H9 (cell line): ENCODE results near the gene PKIB. TPM values are rescaled to one million over a fixed set of nuclear protein-coding genes. Genes with fewer than 3 reads are reported as not detected.

Experiments
- DNase-seq: peaks from one replicate; pipeline ENCODE4 v3.0.0-alpha.2; 2017
- H2AFZ ChIP-seq: one replicate; pipeline ENCODE4 v1.6.1; 2013; ENCODE audit warnings: mild to moderate bottlenecking, low read length, control low read depth, moderate library complexity
- H2AK5ac ChIP-seq: 2 replicates; pipeline ENCODE4 v1.6.1; 2013; ENCODE audit warnings: low read length, control low read depth, mixed read lengths; ENCODE audit not compliant: insufficient read length
- H2BK120ac ChIP-seq: one replicate; pipeline ENCODE4 v1.6.1; 2013; ENCODE audit warnings: low read depth, mild to moderate bottlenecking, low read length, control low read depth, inconsistent platforms; ENCODE audit not compliant: poor library complexity, severe bottlenecking
- H2BK12ac ChIP-seq: 2 replicates; pipeline ENCODE4 v1.6.1; 2013; ENCODE audit warnings: low read length, control low read depth, mixed read lengths, low read depth; ENCODE audit not compliant: insufficient read length
- H2BK15ac ChIP-seq: 2 replicates; pipeline ENCODE4 v1.6.1; 2013; ENCODE audit warnings: low read depth, low read length, control low read depth
- H2BK20ac ChIP-seq: one replicate; pipeline ENCODE4 v1.6.1; 2013; ENCODE audit warnings: low read depth, mild to moderate bottlenecking, low read length, control low read depth, inconsistent platforms; ENCODE audit not compliant: poor library complexity, severe bottlenecking
- H2BK5ac ChIP-seq: 2 replicates; pipeline ENCODE4 v1.6.1; 2013; ENCODE audit warnings: low read length, control low read depth, mixed read lengths; ENCODE audit not compliant: insufficient read length
- H3K14ac ChIP-seq: 2 replicates; pipeline ENCODE4 v1.6.1; 2013; ENCODE audit warnings: low read length, control low read depth; ENCODE audit not compliant: insufficient read depth
- H3K18ac ChIP-seq: 2 replicates; pipeline ENCODE4 v1.6.1; 2013; ENCODE audit warnings: low read depth, mild to moderate bottlenecking, mixed read lengths, low read length, control low read depth; ENCODE audit not compliant: insufficient read length
- H3K23ac ChIP-seq: 2 replicates; pipeline ENCODE4 v1.6.1; 2013; ENCODE audit warnings: low read length, control low read depth, mixed read lengths, low read depth; ENCODE audit not compliant: insufficient read length
- H3K23me2 ChIP-seq: 2 replicates; pipeline ENCODE4 v1.6.1; 2013; ENCODE audit warnings: low read depth, mild to moderate bottlenecking, mixed read lengths, low read length, control low read depth; ENCODE audit not compliant: insufficient read length, poor library complexity, severe bottlenecking
- H3K27ac ChIP-seq: 2 replicates; pipeline ENCODE4 v1.5.1; 2013; ENCODE audit warnings: low read length, control low read depth, mixed read lengths, low read depth; ENCODE audit not compliant: insufficient read length
- H3K27me3 ChIP-seq: 2 replicates; pipeline ENCODE4 v1.6.1; 2013; ENCODE audit warnings: low read length, control low read depth, inconsistent platforms; ENCODE audit not compliant: insufficient read depth
- H3K4ac ChIP-seq: 2 replicates; pipeline ENCODE4 v1.6.1; 2013; ENCODE audit warnings: low read depth, mild to moderate bottlenecking, control low read depth, inconsistent platforms, low read length, moderate library complexity
- H3K4me1 ChIP-seq: 2 replicates; pipeline ENCODE4 v1.6.1; 2013; ENCODE audit warnings: low read length, control low read depth, inconsistent platforms; ENCODE audit not compliant: insufficient read depth
- H3K4me2 ChIP-seq: 2 replicates; pipeline ENCODE4 v1.6.1; 2013; ENCODE audit warnings: low read length, control low read depth, mixed read lengths; ENCODE audit not compliant: insufficient read length, insufficient read depth
- H3K56ac ChIP-seq: 2 replicates; pipeline ENCODE4 v1.6.1; 2013; ENCODE audit warnings: low read depth, mild to moderate bottlenecking, mixed read lengths, low read length, control low read depth; ENCODE audit not compliant: insufficient read length
- H3K79me1 ChIP-seq: 2 replicates; pipeline ENCODE4 v1.6.1; 2013; ENCODE audit warnings: low read depth, mild to moderate bottlenecking, moderate library complexity, low read length, control low read depth, inconsistent platforms; ENCODE audit not compliant: insufficient read depth, poor library complexity, severe bottlenecking
- H3K79me2 ChIP-seq: 2 replicates; pipeline ENCODE4 v1.6.1; 2013; ENCODE audit warnings: low read length, control low read depth, inconsistent platforms; ENCODE audit not compliant: insufficient read depth
- H3K9ac ChIP-seq: 2 replicates; pipeline ENCODE4 v1.6.1; 2013; ENCODE audit warnings: low read length, control low read depth, mixed read lengths; ENCODE audit not compliant: insufficient read length; ENCODE audit errors: extremely low read depth
- H3K9me3 ChIP-seq: one replicate; pipeline ENCODE4 v1.6.1; 2013; ENCODE audit warnings: low read depth, low read length, inconsistent platforms; ENCODE audit not compliant: control insufficient read depth
- H3T11ph ChIP-seq: one replicate; pipeline ENCODE4 v1.6.1; 2013; ENCODE audit warnings: mild to moderate bottlenecking, low read length, control low read depth, inconsistent platforms
- H4K20me1 ChIP-seq: one replicate; pipeline ENCODE4 v1.6.1; 2013; ENCODE audit not compliant: control insufficient read depth, insufficient read length, insufficient read depth
- H4K5ac ChIP-seq: 2 replicates; pipeline ENCODE4 v1.6.1; 2013; ENCODE audit warnings: low read depth, mild to moderate bottlenecking, mixed read lengths, low read length, control low read depth; ENCODE audit not compliant: insufficient read length
- H4K8ac ChIP-seq: replicated peaks from 2 replicates; pipeline ENCODE4 v1.6.1; 2013; ENCODE audit warnings: low read length, control low read depth, mixed read lengths, low read depth; ENCODE audit not compliant: insufficient read length
- H4K91ac ChIP-seq: 2 replicates; pipeline ENCODE4 v1.6.1; 2013; ENCODE audit warnings: low read depth, mild to moderate bottlenecking, moderate library complexity, mixed read lengths, low read length, control low read depth; ENCODE audit not compliant: insufficient read length
- H3K27ac Mint-ChIP-seq, 3 experiments: 2 replicates in 2 of 3; 3 replicates in 1 of 3; pipeline ENCODE4 v1.8.0; 2020 to 2021; ENCODE audit warnings: mixed read lengths in 3 of 3, mild to moderate bottlenecking in 1 of 3, moderate library complexity in 1 of 3
- H3K27me3 Mint-ChIP-seq: 2 replicates; pipeline ENCODE4 v1.8.0; 2021; ENCODE audit warnings: low read depth, mild to moderate bottlenecking, moderate library complexity, mixed read lengths
- H3K36me3 Mint-ChIP-seq, 3 experiments: 2 replicates in 2 of 3; 3 replicates in 1 of 3; pipeline ENCODE4 v1.8.0; 2020 to 2021; ENCODE audit warnings: low read depth in 3 of 3, mixed read lengths in 3 of 3; ENCODE audit not compliant: insufficient read depth in 1 of 3
- H3K4me1 Mint-ChIP-seq, 2 experiments: 2 replicates each; pipeline ENCODE4 v1.8.0; 2020; ENCODE audit warnings: mixed read lengths in 2 of 2
- H3K4me3 Mint-ChIP-seq, 2 experiments: 2 replicates in 1 of 2; 3 replicates in 1 of 2; pipeline ENCODE4 v1.8.0; 2020 to 2021; ENCODE audit warnings: mild to moderate bottlenecking in 2 of 2, mixed read lengths in 2 of 2, moderate library complexity in 1 of 2
- H3K9me3 Mint-ChIP-seq, 2 experiments: 2 replicates in 1 of 2; 3 replicates in 1 of 2; pipeline ENCODE4 v1.8.0; 2020; ENCODE audit warnings: mild to moderate bottlenecking in 2 of 2, mixed read lengths in 2 of 2, moderate library complexity in 1 of 2
- WGBS: extraction: QIAGEN DNeasy Blood & Tissue Kit; methylation state at CpG from one replicate; pipeline ENCODE4 v1.1.7; 2013; ENCODE audit warnings: missing lambda C conversion rate, low lambda C conversion rate, mixed read lengths; ENCODE audit not compliant: insufficient read length; ENCODE audit errors: extremely low coverage; 5-methylcytosine and 5-hydroxymethylcytosine counted together
- total RNA-seq: library from RNA; stranded (reverse); gene quantifications from 2 replicates; pipeline ENCODE4 v1.2.1, GENCODE V29; 2021
- TF ChIP-seq, protein P1 (sequence below): fragments of 200-600 bp; sonication (generic); conservative IDR thresholded peaks from 3 replicates; pipeline ENCODE4 v1.8.0; 2021; ENCODE audit warnings: antibody characterized with exemption, mild to moderate bottlenecking

PKIB gene
- total RNA-seq, 1 experiment from 2014 or later: 46.5 TPM

DNA sequence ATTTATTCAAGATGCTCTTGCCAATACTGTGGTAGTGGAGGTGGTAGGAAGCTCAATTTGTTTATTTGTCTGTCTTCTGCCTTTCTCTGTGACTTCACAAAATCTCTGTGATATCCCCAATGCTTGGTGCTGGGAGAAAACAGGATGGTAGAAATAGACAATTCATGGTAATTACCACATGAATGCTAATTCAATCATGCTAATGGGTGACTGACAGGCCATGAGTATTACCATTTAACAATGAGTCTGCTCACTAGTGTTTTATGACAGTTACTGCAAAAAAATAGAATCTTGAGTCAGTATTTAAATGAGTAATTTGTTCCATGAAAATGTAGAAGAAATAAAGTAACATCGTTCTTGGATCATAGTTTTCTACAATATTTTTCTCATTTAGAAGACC lies 117.0 kb downstream of the PKIB start:
- Mint-ChIP-seq H3K27ac (no peak overlapping the region), H3K4me3 (no peak overlapping the region)
- WGBS: no CpG with 5 or more reads among the region's 1 CpG

More for the DNA sequence above, 117.0 kb downstream of the PKIB start:
- Histone ChIP-seq H2AK5ac (no peak overlapping the region), H3K4me1 (peaks cover 2% of the 10 kb centered on the region; the same call in 1 of the 2 replicates), H4K20me1 (no peaks in the 10 kb centered on the region), H3K56ac (no peak overlapping the region), H3K4me2 (no peak overlapping the region), H2AFZ (no peak overlapping the region), H2BK120ac (no peak overlapping the region), H2BK15ac (no peak overlapping the region), H4K91ac (no peak overlapping the region), H2BK20ac (no peak overlapping the region), H3K79me2 (no peaks in the 10 kb centered on the region), H4K8ac (no peak overlapping the region), H3K23me2 (no peaks in the 10 kb centered on the region), H3K9me3 (no peaks in the 10 kb centered on the region), H3K14ac (no peak overlapping the region), H2BK12ac (no peak overlapping the region), H3K18ac (no peak overlapping the region), H3K4ac (no peak overlapping the region), H3K27me3 (no peaks in the 10 kb centered on the region), H3K79me1 (no peaks in the 10 kb centered on the region), H3K23ac (no peak overlapping the region), H3T11ph (no peak overlapping the region), H3K27ac (no peak overlapping the region), H4K5ac (no peak overlapping the region), H3K9ac (no peak overlapping the region), H2BK5ac (no peak overlapping the region)
- H3K27me3 Mint-ChIP-seq: no peaks in the 10 kb centered on the region
- H3K4me1 Mint-ChIP-seq: peaks cover 7 to 12% of the 10 kb centered on the region in 2 experiments
- no peak for DNase-seq
- no peaks in the 10 kb centered on the region for H3K9me3 Mint-ChIP-seq
- H3K36me3 Mint-ChIP-seq: peaks cover 0 to 3% (median 0%) of the 10 kb centered on the region in 3 experiments; a peak in 1 of 7 replicates
- TF ChIP-seq, protein P1, sequence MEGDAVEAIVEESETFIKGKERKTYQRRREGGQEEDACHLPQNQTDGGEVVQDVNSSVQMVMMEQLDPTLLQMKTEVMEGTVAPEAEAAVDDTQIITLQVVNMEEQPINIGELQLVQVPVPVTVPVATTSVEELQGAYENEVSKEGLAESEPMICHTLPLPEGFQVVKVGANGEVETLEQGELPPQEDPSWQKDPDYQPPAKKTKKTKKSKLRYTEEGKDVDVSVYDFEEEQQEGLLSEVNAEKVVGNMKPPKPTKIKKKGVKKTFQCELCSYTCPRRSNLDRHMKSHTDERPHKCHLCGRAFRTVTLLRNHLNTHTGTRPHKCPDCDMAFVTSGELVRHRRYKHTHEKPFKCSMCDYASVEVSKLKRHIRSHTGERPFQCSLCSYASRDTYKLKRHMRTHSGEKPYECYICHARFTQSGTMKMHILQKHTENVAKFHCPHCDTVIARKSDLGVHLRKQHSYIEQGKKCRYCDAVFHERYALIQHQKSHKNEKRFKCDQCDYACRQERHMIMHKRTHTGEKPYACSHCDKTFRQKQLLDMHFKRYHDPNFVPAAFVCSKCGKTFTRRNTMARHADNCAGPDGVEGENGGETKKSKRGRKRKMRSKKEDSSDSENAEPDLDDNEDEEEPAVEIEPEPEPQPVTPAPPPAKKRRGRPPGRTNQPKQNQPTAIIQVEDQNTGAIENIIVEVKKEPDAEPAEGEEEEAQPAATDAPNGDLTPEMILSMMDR: no peak
